Endothelial cell of umbilical vein (primary cell): ENCODE results near the gene SUOX. TPM values are rescaled to one million over a fixed set of nuclear protein-coding genes. Genes with fewer than 3 reads are reported as not detected.

Experiments used
- BruUV-seq: library from RNA; stranded (reverse); fragments of 400-500 nt; replicated peaks from 2 replicates; lab custom pipeline; 2021; lab: Mats Ljungman, UMichigan
- CTCF ChIA-PET: fragments of 300-600, 350-600 bp; sonication (Branson Sonifier 250); formaldehyde crosslinking; loops from one replicate; lab custom pipeline; 2021; ENCODE audit warnings: antibody characterized with exemption, inconsistent platforms; lab: Charles Lee
- POLR2A ChIA-PET: fragments of 300-600, 350-600 bp; sonication (Branson Sonifier 250); formaldehyde crosslinking; loops from one replicate; lab custom pipeline; 2021; ENCODE audit warnings: antibody characterized with exemption, inconsistent platforms; lab: Charles Lee
- DNase-seq: peaks from one replicate; pipeline ENCODE4 v3.0.0-alpha.2; 2011; ENCODE audit warnings: low read depth, low spot score
- FAIRE-seq: peaks from 2 replicates; lab custom pipeline; 2011; peaks lifted over from hg19 to GRCh38; lab: Jason Lieb, UNC
- H2AFZ ChIP-seq: 2 replicates; pipeline ENCODE4 v1.6.0; 2012; ENCODE audit warnings: low read depth, low read length, control low read depth, inconsistent platforms
- H3K27ac ChIP-seq: 2 replicates; pipeline ENCODE4 v1.5.1; 2011; ENCODE audit warnings: low read depth, mild to moderate bottlenecking, control low read depth, low read length, moderate library complexity; ENCODE audit not compliant: insufficient read depth
- H3K27me3 ChIP-seq, 2 experiments: 2 replicates each; pipeline versions ENCODE4 v1.6.0 to v1.6.1; 2011; ENCODE audit warnings: low read length in 2 of 2, mixed read lengths in 1 of 2; ENCODE audit not compliant: control insufficient read depth in 2 of 2, insufficient read depth in 2 of 2
- H3K36me3 ChIP-seq, 2 experiments: 2 replicates in 1 of 2; 3 replicates in 1 of 2; pipeline ENCODE4 v1.5.1; 2011; ENCODE audit warnings: low read length in 2 of 2, mild to moderate bottlenecking in 1 of 2, moderate library complexity in 1 of 2; ENCODE audit not compliant: control insufficient read depth in 2 of 2, insufficient read depth in 2 of 2; ENCODE audit errors: extremely low read depth in 1 of 2
- H3K4me1 ChIP-seq: 3 replicates; pipeline ENCODE4 v1.5.1; 2011; ENCODE audit warnings: mild to moderate bottlenecking, low read length; ENCODE audit not compliant: control insufficient read depth, insufficient read depth; ENCODE audit errors: extremely low read depth
- H3K4me2 ChIP-seq: 2 replicates; pipeline ENCODE4 v1.6.1; 2011; ENCODE audit warnings: low read length, control low read depth, mixed read lengths; ENCODE audit not compliant: insufficient read depth
- H3K4me3 ChIP-seq, 3 experiments: fragments of 200-600 bp in 1 of 3; sonication (generic), shearing (Covaris generic) in 1 of 3; replicated peaks in 1 of 3; 2 replicates each; pipeline ENCODE4 v1.5.1; 2011 to 2016; ENCODE audit warnings: control low read depth in 3 of 3, low read length in 3 of 3, mild to moderate bottlenecking in 2 of 3, inconsistent platforms in 1 of 3, low read depth in 1 of 3, moderate library complexity in 1 of 3; ENCODE audit not compliant: insufficient read depth in 1 of 3
- H3K79me2 ChIP-seq: 2 replicates; pipeline ENCODE4 v1.6.0; 2012; ENCODE audit warnings: low read length, inconsistent platforms; ENCODE audit not compliant: control insufficient read depth, insufficient read depth
- H3K9ac ChIP-seq: replicated peaks from 2 replicates; pipeline ENCODE3; 2011; ENCODE audit warnings: low read length, control low read depth; ENCODE audit not compliant: insufficient read depth; ENCODE audit errors: extremely low read depth
- H3K9me1 ChIP-seq: replicated peaks from 3 replicates; pipeline ENCODE4 v1.6.0; 2011; ENCODE audit warnings: mild to moderate bottlenecking, low read length; ENCODE audit not compliant: control insufficient read depth, insufficient read depth; ENCODE audit errors: extremely low read depth
- H3K9me3 ChIP-seq: replicated peaks from 2 replicates; pipeline ENCODE4 v1.5.1; 2012; ENCODE audit warnings: low read length, inconsistent platforms; ENCODE audit not compliant: control insufficient read depth, insufficient read depth
- H4K20me1 ChIP-seq: replicated peaks from 2 replicates; pipeline ENCODE3; 2011; ENCODE audit warnings: mild to moderate bottlenecking, low read length; ENCODE audit not compliant: control insufficient read depth, insufficient read depth; ENCODE audit errors: extremely low read depth
- CTCF ChIP-seq, 2 donors: IDR thresholded peaks; 1 replicate in 1 of 2; 2 replicates in 1 of 2; pipeline ENCODE4 v1.5.1; 2011; ENCODE audit warnings: low read length in 2 of 2, mild to moderate bottlenecking in 2 of 2, moderate library complexity in 2 of 2, control low read depth in 1 of 2, inconsistent platforms in 1 of 2, low read depth in 1 of 2; ENCODE audit not compliant: insufficient read depth in 1 of 2; ENCODE audit errors: extremely low read depth in 1 of 2
- EZH2 ChIP-seq: IDR thresholded peaks from 2 replicates; pipeline ENCODE4 v1.6.1; 2012; ENCODE audit warnings: borderline replicate concordance, low read depth, mild to moderate bottlenecking, moderate library complexity, low read length, inconsistent platforms; ENCODE audit not compliant: severe bottlenecking
- FOS ChIP-seq: IDR thresholded peaks from 2 replicates; pipeline ENCODE4 v1.6.1; 2011; ENCODE audit warnings: mild to moderate bottlenecking, low read length, moderate library complexity, borderline replicate concordance; ENCODE audit not compliant: insufficient read depth
- GATA2 ChIP-seq: IDR thresholded peaks from 2 replicates; pipeline ENCODE4 v1.7.0; 2011; ENCODE audit warnings: low read depth, mild to moderate bottlenecking, moderate library complexity, mixed read lengths, low read length; ENCODE audit not compliant: insufficient read length, insufficient read depth
- JUN ChIP-seq: IDR thresholded peaks from 2 replicates; pipeline ENCODE4 v1.6.1; 2011; ENCODE audit warnings: borderline replicate concordance, low read depth; ENCODE audit not compliant: insufficient read length, insufficient read depth
- MAX ChIP-seq: IDR thresholded peaks from 2 replicates; pipeline ENCODE4 v1.6.1; 2011; ENCODE audit not compliant: insufficient read depth, insufficient read length
- MYC ChIP-seq: IDR thresholded peaks from one replicate; pipeline ENCODE4 v1.6.1; 2011; ENCODE audit warnings: mild to moderate bottlenecking, low read depth, low read length
- POLR2A ChIP-seq: IDR thresholded peaks from 2 replicates; pipeline ENCODE4 v1.6.1; 2012; ENCODE audit warnings: low read depth, mild to moderate bottlenecking, control low read depth, low read length
- POLR2AphosphoS5 ChIP-seq: IDR thresholded peaks from 2 replicates; pipeline ENCODE4 v1.6.1; 2012; ENCODE audit warnings: low read depth, mild to moderate bottlenecking, control low read depth, low read length, moderate library complexity; ENCODE audit not compliant: insufficient read depth
- dilution Hi-C: fragments of 300-500 bp; cut with MboI; formaldehyde crosslinking; loops from one replicate; pipeline ENCODE4 v1.15.0; 2019; ENCODE audit warnings: low sequenced_read_pairs; ENCODE audit not compliant: extremely low pct_ligation_motif_present
- intact Hi-C: fragments of 100-400 bp; cut with micrococcal nuclease; formaldehyde crosslinking; loops from one replicate; pipeline ENCODE4 v1.10.0; 2022
- polyA plus RNA-seq, 4 experiments: library from polyadenylated mRNA; depleted of rRNA in 3 of 4; stranded (reverse) in 3 of 4; unstranded in 1 of 4; fragments of >200 nt; gene quantifications; 2 replicates each; pipeline versions ENCODE4 v1.2.1 to v1.2.3, GENCODE V29; 2011 to 2012; ENCODE audit warnings: missing spikeins in 1 of 4
- total RNA-seq: library from RNA; stranded (reverse); gene quantifications from 2 replicates; pipeline ENCODE4 v1.2.3, GENCODE V29; 2021

SUOX gene
- total and polyA plus RNA-seq, 2 donors (not counting 3 experiments of a cell fraction or from before 2014, with no cell fraction given) = 24.3 to 31.4 TPM

GRCh38 chr12:56018356-56018755 is 21.3 kb downstream of the SUOX start:
- Histone ChIP-seq H3K27ac (no peak overlapping the region), H3K36me3 (no peaks in the 10 kb centered on the region), H3K4me2 (no peak overlapping the region), H3K4me1 (no peaks in the 10 kb centered on the region), H2AFZ (no peak overlapping the region), H3K9me1 (no peaks in the 10 kb centered on the region), H4K20me1 (no peaks in the 10 kb centered on the region), H3K4me3 (no peak overlapping the region), H3K9me3 (no peaks in the 10 kb centered on the region), H3K79me2 (no peaks in the 10 kb centered on the region), H3K27me3 (no peaks in the 10 kb centered on the region), H3K9ac (no peak overlapping the region)
- dilution Hi-C loops = no loop called here
- BruUV-seq = no TSS peak
- no peak for TF ChIP-seq POLR2A
- TF ChIP-seq FOS = no peak
- no peak for TF ChIP-seq JUN
- TF ChIP-seq CTCF (IDR thresholded peaks at IDR 0.05; ENCODE audit: extremely low read depth in 1 of 2, insufficient read depth in 1 of 2, low read depth in 1 of 2, low read length in 2 of 2) = no peak
- TF ChIP-seq EZH2 = no peak
- no peak for TF ChIP-seq MAX
- no peak for TF ChIP-seq MYC
- no peak for TF ChIP-seq POLR2AphosphoS5
- no peak for TF ChIP-seq GATA2
- intact Hi-C loops = no loop called here
- no peak for FAIRE-seq
- CTCF ChIA-PET = interaction anchor here (1.2 kb wide), 1 partner anchor 22 kb away, joined by 5 read pairs; no protein-coding TSS in a partner anchor
- POLR2A ChIA-PET = no interaction called here
- DNase-seq = no peak
